SK-N-SH treated with all-trans-retinoic acid at 6 μM for 48 hours (cell line): ENCODE results near the gene DCLK2.

Source experiments
- ARNTL ChIP-seq: fragments of 450-650 bp; formaldehyde crosslinking; IDR thresholded peaks from 2 replicates; pipeline ENCODE4 v1.5.0; 2020; ENCODE audit warnings: low read depth, mild to moderate bottlenecking, moderate library complexity, borderline replicate concordance
- BACH2 ChIP-seq: fragments of 250-450 bp; sonication (Bioruptor Pico); IDR thresholded peaks from 2 replicates; pipeline ENCODE4 v1.9.0; 2021; ENCODE audit warnings: mild to moderate bottlenecking, borderline replicate concordance
- CREB5 ChIP-seq: fragments of 250-450 bp; sonication (Bioruptor Pico); IDR thresholded peaks from 2 replicates; pipeline ENCODE4 v1.5.1; 2020; ENCODE audit warnings: low read depth, mild to moderate bottlenecking, moderate library complexity
- CSDC2 ChIP-seq: fragments of 250-450 bp; sonication (Bioruptor Pico); IDR thresholded peaks from 2 replicates; pipeline ENCODE4 v1.5.0; 2020; ENCODE audit warnings: mild to moderate bottlenecking, moderate library complexity
- GLIS3 ChIP-seq: fragments of 250-450 bp; sonication (Bioruptor Pico); IDR thresholded peaks from 2 replicates; pipeline ENCODE4 v1.5.0; 2020; ENCODE audit warnings: mild to moderate bottlenecking, moderate library complexity
- ISL1 ChIP-seq: fragments of 250-450 bp; sonication (Bioruptor Pico); IDR thresholded peaks from 2 replicates; pipeline ENCODE4 v2.1.2; 2022; ENCODE audit warnings: mild to moderate bottlenecking, moderate library complexity
- RARB ChIP-seq: fragments of 250-450 bp; sonication (Bioruptor Pico); IDR thresholded peaks from 2 replicates; pipeline ENCODE4 v1.8.0; 2021; ENCODE audit warnings: mild to moderate bottlenecking, moderate library complexity
- SNAI2 ChIP-seq: fragments of 250-450 bp; sonication (Bioruptor Pico); IDR thresholded peaks from 2 replicates; pipeline ENCODE4 v1.5.0; 2020; ENCODE audit warnings: mild to moderate bottlenecking, moderate library complexity
- ZFP3 ChIP-seq: fragments of 250-450 bp; sonication (Bioruptor Pico); IDR thresholded peaks from 2 replicates; pipeline ENCODE4 v1.5.0; 2020; ENCODE audit warnings: mild to moderate bottlenecking, moderate library complexity
- ZFP30 ChIP-seq: fragments of 450-650 bp; formaldehyde crosslinking; IDR thresholded peaks from 2 replicates; pipeline ENCODE4 v1.5.0; 2022; ENCODE audit warnings: mild to moderate bottlenecking, moderate library complexity
- ZNF565 ChIP-seq: fragments of 450-650 bp; formaldehyde crosslinking; conservative IDR thresholded peaks from 2 replicates; pipeline ENCODE4 v1.5.0; 2020; ENCODE audit warnings: low read depth, mild to moderate bottlenecking, moderate library complexity
- ZNF70 ChIP-seq: fragments of 450-650 bp; formaldehyde crosslinking; IDR thresholded peaks from 2 replicates; pipeline ENCODE4 v1.5.0; 2020; ENCODE audit warnings: mild to moderate bottlenecking, moderate library complexity
- ZNF8 ChIP-seq: fragments of 450-650 bp; formaldehyde crosslinking; IDR thresholded peaks from 2 replicates; pipeline ENCODE4 v1.5.0; 2020; ENCODE audit warnings: mild to moderate bottlenecking, moderate library complexity

GRCh38 chr4:150155391-150155790 is 77.1 kb downstream of the DCLK2 start:
- no peak for TF ChIP-seq SNAI2 (CRISPR knock-in tag)
- no peak for TF ChIP-seq ZNF70 (CRISPR knock-in tag)
- no peak for TF ChIP-seq ZNF565
- no peak for TF ChIP-seq ISL1 (CRISPR knock-in tag)
- TF ChIP-seq CREB5 (CRISPR knock-in tag): no peak
- TF ChIP-seq ZFP3 (CRISPR knock-in tag): no peak
- no peak for TF ChIP-seq BACH2
- no peak for TF ChIP-seq CSDC2 (CRISPR knock-in tag)
- no peak for TF ChIP-seq GLIS3 (CRISPR knock-in tag)
- no peak for TF ChIP-seq ZNF8 (CRISPR knock-in tag)
- no peak for TF ChIP-seq ARNTL (CRISPR knock-in tag)
- TF ChIP-seq ZFP30: no peak
- TF ChIP-seq RARB (CRISPR knock-in tag): no peak
